PC-3 (cell line): ENCODE data around the gene PSG2. TPM values are rescaled to one million over a fixed set of nuclear protein-coding genes. Genes with fewer than 3 reads are reported as not detected.
"Not testable (repeated sequence)": the region's sequence is repeated elsewhere in the genome, so short reads cannot be mapped to it uniquely, and the experiment has no call there.

Experiments used
- ATAC-seq: fragments of 200-7000 bp; cut with Tn5 transposase; 2 replicates; pipeline ENCODE4 v1.9.1; 2020; ENCODE audit warnings: mild to moderate bottlenecking, moderate library complexity
- BruUV-seq: library from RNA; stranded (reverse); fragments of 400-500 nt; replicated peaks from 2 replicates; lab custom pipeline; 2021; lab: Mats Ljungman, UMichigan
- CTCF ChIA-PET: fragments of 300-600 bp; sonication (Branson Sonifier 250); formaldehyde crosslinking; loops from one replicate; lab custom pipeline; 2022; ENCODE audit warnings: antibody characterized with exemption; lab: Charles Lee
- POLR2A ChIA-PET: fragments of 300-600 bp; sonication (Branson Sonifier 250); formaldehyde crosslinking; loops from one replicate; lab custom pipeline; 2022; ENCODE audit warnings: antibody characterized with exemption; ENCODE audit not compliant: unreplicated experiment; lab: Charles Lee
- DNase-seq: peaks from one replicate; pipeline ENCODE4 v3.0.0-alpha.2; 2015
- H2AFZ ChIP-seq: fragments of 300-600 bp; sonication (generic); 2 replicates; pipeline ENCODE4 v1.6.0; 2016; ENCODE audit warnings: antibody characterized with exemption, low read length
- H3F3A ChIP-seq: fragments of 300-600 bp; sonication (generic); one replicate; pipeline ENCODE4 v1.6.0; 2017; ENCODE audit warnings: antibody characterized with exemption, low read length, control low read depth, mild to moderate bottlenecking; ENCODE audit not compliant: unreplicated experiment
- H3K27ac ChIP-seq: fragments of 300-600 bp; sonication (generic); 2 replicates; pipeline ENCODE4 v1.5.1; 2016; ENCODE audit warnings: mild to moderate bottlenecking, low read length
- H3K27me3 ChIP-seq: fragments of 300-600 bp; sonication (generic); 2 replicates; pipeline ENCODE4 v1.6.1; 2016; ENCODE audit warnings: low read length, mixed read lengths
- H3K36me3 ChIP-seq: fragments of 300-600 bp; sonication (generic); 2 replicates; pipeline ENCODE4 v1.6.1; 2016; ENCODE audit warnings: low read depth, mixed run types, low read length, mixed read lengths
- H3K4me1 ChIP-seq: fragments of 300-600 bp; sonication (generic); 2 replicates; pipeline ENCODE4 v1.5.1; 2016; ENCODE audit warnings: low read length; ENCODE audit not compliant: insufficient read depth
- H3K4me2 ChIP-seq: fragments of 300-600 bp; sonication (generic); 2 replicates; pipeline ENCODE4 v1.6.0; 2016; ENCODE audit warnings: low read length
- H3K4me3 ChIP-seq: fragments of 300-600 bp; sonication (generic); 2 replicates; pipeline ENCODE4 v1.5.1; 2016; ENCODE audit warnings: mild to moderate bottlenecking, low read length, mixed read lengths
- H3K79me2 ChIP-seq: fragments of 300-600 bp; sonication (generic); 2 replicates; pipeline ENCODE4 v1.6.1; 2017; ENCODE audit warnings: low read length, mixed read lengths
- H3K9ac ChIP-seq: fragments of 300-600 bp; sonication (generic); 2 replicates; pipeline ENCODE4 v1.6.0; 2016; ENCODE audit warnings: mild to moderate bottlenecking, low read length
- H3K9me2 ChIP-seq: fragments of 300-600 bp; sonication (generic); replicated peaks from 2 replicates; pipeline ENCODE4 v1.6.1; 2016; ENCODE audit warnings: mixed run types, low read length, mixed read lengths
- H3K9me3 ChIP-seq: fragments of 300-600 bp; sonication (generic); 2 replicates; pipeline ENCODE4 v1.6.1; 2016; ENCODE audit warnings: low read length, mixed read lengths
- H4K20me1 ChIP-seq: fragments of 300-600 bp; sonication (generic); 2 replicates; pipeline ENCODE4 v1.6.1; 2016; ENCODE audit warnings: low read length, mixed read lengths
- EZH2 ChIP-seq: fragments of 300-600 bp; sonication (generic); IDR thresholded peaks from one replicate; pipeline ENCODE4 v1.6.1; 2017; ENCODE audit warnings: antibody characterized with exemption, mild to moderate bottlenecking, low read length; ENCODE audit not compliant: unreplicated experiment
- EZH2phosphoT487 ChIP-seq: fragments of 300-600 bp; sonication (generic); IDR thresholded peaks from 2 replicates; pipeline ENCODE4 v1.6.1; 2018; ENCODE audit warnings: mild to moderate bottlenecking, antibody characterized with exemption, low read length, borderline replicate concordance
- intact Hi-C: fragments of 100-400 bp; cut with micrococcal nuclease; formaldehyde crosslinking; loops from 2 replicates; pipeline ENCODE4 v1.9.0; 2023
- total RNA-seq: library from RNA; depleted of rRNA; stranded (reverse); fragments of >200 nt; gene quantifications from 2 replicates; pipeline ENCODE4 v1.2.3, GENCODE V29; 2014
- TF ChIP-seq, protein P1 (sequence below): fragments of 300-600 bp; sonication (generic); conservative IDR thresholded peaks from 2 replicates; pipeline ENCODE4 v1.5.1; 2017; ENCODE audit warnings: antibody characterized with exemption, low read depth, mild to moderate bottlenecking, low read length

The PSG2 gene
- total RNA-seq, 1 experiment from 2014 or later: not detected

DNA sequence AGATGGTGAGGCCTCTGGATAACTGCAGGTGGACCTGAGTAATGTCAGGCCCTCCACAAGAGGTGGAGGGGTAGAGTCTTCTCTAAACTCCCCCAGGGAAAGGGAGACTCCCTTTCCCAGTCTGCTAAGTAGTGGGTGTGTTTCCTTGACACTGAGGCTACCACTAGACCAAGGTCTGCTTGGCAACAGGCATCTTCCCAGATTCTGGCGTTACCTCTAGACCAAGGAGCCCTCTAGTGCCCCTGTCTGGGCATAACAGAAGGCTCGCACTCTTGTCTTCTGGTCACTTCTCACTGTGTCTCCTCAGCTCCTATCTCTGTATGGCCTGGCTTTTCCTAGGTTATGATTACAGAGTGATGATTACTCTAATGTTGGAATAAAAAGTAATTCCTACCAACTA, 50.9 kb downstream of the PSG2 start:
- H3K4me3 ChIP-seq, H3K9ac ChIP-seq, H4K20me1 ChIP-seq, H3K9me3 ChIP-seq, H3K4me2 ChIP-seq, H2AFZ ChIP-seq, POLR2A ChIA-PET, H3K9me2 ChIP-seq, H3K36me3 ChIP-seq, H3K4me1 ChIP-seq, ATAC-seq, H3F3A ChIP-seq, H3K27ac ChIP-seq, H3K79me2 ChIP-seq, H3K27me3 ChIP-seq, BruUV-seq, CTCF ChIA-PET: not testable (repeated sequence)
- TF ChIP-seq, protein P1, sequence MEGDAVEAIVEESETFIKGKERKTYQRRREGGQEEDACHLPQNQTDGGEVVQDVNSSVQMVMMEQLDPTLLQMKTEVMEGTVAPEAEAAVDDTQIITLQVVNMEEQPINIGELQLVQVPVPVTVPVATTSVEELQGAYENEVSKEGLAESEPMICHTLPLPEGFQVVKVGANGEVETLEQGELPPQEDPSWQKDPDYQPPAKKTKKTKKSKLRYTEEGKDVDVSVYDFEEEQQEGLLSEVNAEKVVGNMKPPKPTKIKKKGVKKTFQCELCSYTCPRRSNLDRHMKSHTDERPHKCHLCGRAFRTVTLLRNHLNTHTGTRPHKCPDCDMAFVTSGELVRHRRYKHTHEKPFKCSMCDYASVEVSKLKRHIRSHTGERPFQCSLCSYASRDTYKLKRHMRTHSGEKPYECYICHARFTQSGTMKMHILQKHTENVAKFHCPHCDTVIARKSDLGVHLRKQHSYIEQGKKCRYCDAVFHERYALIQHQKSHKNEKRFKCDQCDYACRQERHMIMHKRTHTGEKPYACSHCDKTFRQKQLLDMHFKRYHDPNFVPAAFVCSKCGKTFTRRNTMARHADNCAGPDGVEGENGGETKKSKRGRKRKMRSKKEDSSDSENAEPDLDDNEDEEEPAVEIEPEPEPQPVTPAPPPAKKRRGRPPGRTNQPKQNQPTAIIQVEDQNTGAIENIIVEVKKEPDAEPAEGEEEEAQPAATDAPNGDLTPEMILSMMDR: peak; percentile 43; the same call in 1 of the 2 replicates
- DNase-seq: peak; percentile 61
- intact Hi-C loops: loop anchor here (5.0 kb wide), 1 partner anchor 99 kb away; no protein-coding TSS in a partner anchor

DNA sequence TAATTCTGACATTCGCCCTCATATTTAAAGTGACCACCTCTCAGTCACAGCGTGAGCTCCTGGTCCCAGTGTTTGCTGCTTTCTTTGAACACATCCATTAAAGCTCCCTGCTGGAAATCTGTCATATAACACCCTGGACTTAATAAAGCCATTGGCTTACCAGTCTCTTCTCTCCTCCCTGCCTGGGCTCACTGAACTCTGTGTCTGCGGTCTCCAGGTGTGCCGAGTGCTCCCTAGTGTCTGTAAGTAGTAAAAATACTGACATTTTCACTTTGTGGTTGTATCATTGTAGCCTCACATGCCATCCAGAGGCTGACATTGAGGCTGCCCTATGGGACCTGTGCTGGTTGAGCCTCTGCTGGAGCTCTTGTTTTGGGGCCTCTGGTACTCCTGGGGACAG, 53.6 kb downstream of the PSG2 start:
- Histone ChIP-seq H3K9me2 (no peaks in the 10 kb centered on the region), H3K4me3 (no peak overlapping the region), H2AFZ (no peak overlapping the region), H4K20me1 (no peaks in the 10 kb centered on the region), H3K79me2 (no peaks in the 10 kb centered on the region), H3F3A (no peaks in the 10 kb centered on the region), H3K9me3 (no peaks in the 10 kb centered on the region), H3K4me2 (no peak overlapping the region), H3K36me3 (no peaks in the 10 kb centered on the region), H3K27ac (no peak overlapping the region), H3K4me1 (no peaks in the 10 kb centered on the region), H3K27me3 (no peaks in the 10 kb centered on the region), H3K9ac (no peak overlapping the region)
- ChIA-PET POLR2A (no interaction called here), CTCF (interaction anchor here (0.6 kb wide), 1 partner anchor 137 kb away, joined by 3 read pairs; no protein-coding TSS in a partner anchor)
- no peak for DNase-seq
- intact Hi-C loops: no loop called here
- no peak for ATAC-seq
- TF ChIP-seq, protein P1: no peak
- TF ChIP-seq EZH2: no peak
- TF ChIP-seq EZH2phosphoT487: no peak
- BruUV-seq: no TSS peak

DNA sequence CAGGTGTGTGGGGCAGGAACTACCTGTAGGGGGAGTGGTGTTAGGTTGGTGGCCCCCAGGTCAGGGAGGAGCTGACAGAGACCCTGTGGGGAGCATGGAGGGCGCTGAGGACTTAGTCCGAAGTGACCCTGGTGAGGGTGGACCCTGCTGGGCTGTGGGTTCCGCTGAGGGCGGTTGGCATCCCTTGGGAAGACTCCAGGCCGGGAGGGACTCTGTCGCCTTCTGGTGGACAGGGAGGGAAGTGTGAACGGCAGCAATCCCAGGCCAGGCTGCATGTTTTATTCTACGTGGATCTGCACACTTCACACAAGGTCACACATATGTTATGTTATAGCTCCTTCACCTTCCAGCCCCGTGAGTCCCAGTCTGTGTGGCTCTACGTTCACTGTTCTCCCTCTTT, 54.5 kb downstream of the PSG2 start:
- H2AFZ ChIP-seq, ATAC-seq, CTCF ChIA-PET, H3K27ac ChIP-seq, POLR2A ChIA-PET, H3K9me2 ChIP-seq, H3F3A ChIP-seq, H3K4me1 ChIP-seq, H3K9ac ChIP-seq, H3K4me3 ChIP-seq, intact Hi-C loops, H3K27me3 ChIP-seq, DNase-seq, H3K79me2 ChIP-seq, H3K36me3 ChIP-seq, H3K4me2 ChIP-seq, H3K9me3 ChIP-seq, BruUV-seq, H4K20me1 ChIP-seq: not testable (repeated sequence)
- TF ChIP-seq, protein P1: peak; percentile 43

DNA sequence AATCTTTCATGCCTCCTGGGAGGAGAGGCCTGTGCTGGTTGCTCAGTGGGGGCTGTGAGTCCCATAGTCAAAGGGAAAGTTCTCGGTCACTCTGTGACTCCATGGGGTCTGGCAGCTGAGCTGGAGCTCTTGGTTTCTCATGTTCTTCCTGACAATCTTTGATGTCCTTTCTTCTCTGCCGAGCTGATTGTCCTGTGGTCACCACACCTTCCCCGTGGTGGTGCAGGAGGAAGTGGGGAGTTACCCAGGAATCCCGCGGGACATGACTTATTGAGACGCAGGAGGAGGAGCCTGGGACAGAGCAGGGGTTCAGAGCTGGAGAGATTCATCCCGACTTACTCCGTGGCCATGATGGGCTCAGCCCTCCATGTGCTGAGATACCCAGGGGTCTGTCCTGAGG, 55.4 kb downstream of the PSG2 start:
- DNase-seq, H3K9me3 ChIP-seq, H3K4me1 ChIP-seq, H3F3A ChIP-seq, H3K27me3 ChIP-seq, BruUV-seq, H3K27ac ChIP-seq, ATAC-seq, intact Hi-C loops, H3K9ac ChIP-seq, POLR2A ChIA-PET, H4K20me1 ChIP-seq, H3K9me2 ChIP-seq, H3K79me2 ChIP-seq, CTCF ChIA-PET, H3K4me3 ChIP-seq, H3K4me2 ChIP-seq, H3K36me3 ChIP-seq, H2AFZ ChIP-seq: not testable (repeated sequence)

DNA sequence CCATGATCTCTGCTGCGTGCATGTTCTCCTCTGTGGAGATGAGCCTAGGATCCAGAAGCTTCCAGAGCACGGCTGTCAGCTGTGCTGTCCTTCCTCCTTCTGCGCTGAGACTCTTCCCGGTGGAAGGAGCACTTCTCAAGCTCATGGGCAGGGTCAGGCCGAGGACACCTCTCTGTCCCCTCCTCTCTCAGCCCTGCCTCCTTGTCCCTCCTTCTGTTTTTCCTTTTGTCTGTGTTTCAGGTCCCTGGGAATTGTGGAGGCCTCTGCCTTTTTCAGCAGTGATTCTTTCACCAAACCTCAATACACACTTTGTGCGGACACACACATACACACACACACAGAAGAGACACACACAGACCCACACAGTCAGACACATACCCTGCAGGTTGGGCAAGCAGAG, 56.1 kb downstream of the PSG2 start, which contains the start of gene PSG11:
Gene PSG11, minus strand, starts transcription at position 101 of the 400 bp plus-strand sequence. Its CDS starts 97 bp downstream, at position 4.
- DNase-seq, ATAC-seq, H3K9ac ChIP-seq, BruUV-seq, H3F3A ChIP-seq, H3K4me3 ChIP-seq, POLR2A ChIA-PET, H3K9me3 ChIP-seq, H3K27me3 ChIP-seq, H3K4me1 ChIP-seq, H3K79me2 ChIP-seq, H3K27ac ChIP-seq, H3K36me3 ChIP-seq, H2AFZ ChIP-seq, H3K9me2 ChIP-seq, intact Hi-C loops, H4K20me1 ChIP-seq, H3K4me2 ChIP-seq, CTCF ChIA-PET: not testable (repeated sequence)
